Tibial artery (tissue), 4 donors: ENCODE measurements around the gene AKT2.

Experiments
- DNase-seq, 2 donors: peaks; one replicate each; pipeline ENCODE4 v3.0.0-alpha.2; 2019
- H3K27ac ChIP-seq, 2 donors: fragments of 200-600 bp; sonication (generic) in 1 of 2; 1 replicate in 1 of 2; 2 replicates in 1 of 2; pipeline ENCODE4 v1.5.1; 2018 to 2019; ENCODE audit warnings: mild to moderate bottlenecking in 1 of 2
- H3K27me3 ChIP-seq, 2 donors: fragments of 200-600 bp; sonication (generic) in 1 of 2; one replicate each; pipeline versions ENCODE4 v1.5.1 to v1.6.0; 2016 to 2019
- H3K36me3 ChIP-seq, 3 donors: fragments of 200-600 bp; sonication (generic) in 2 of 3; one replicate each; pipeline ENCODE4 v1.5.1; 2016 to 2019; ENCODE audit warnings: mild to moderate bottlenecking in 2 of 3
- H3K4me1 ChIP-seq, 4 donors: fragments of 200-600 bp; sonication (generic) in 2 of 4; 1 replicate in 3 of 4; 2 replicates in 1 of 4; pipeline ENCODE4 v1.5.1; 2016 to 2019
- H3K4me3 ChIP-seq, 2 donors: fragments of 200-600 bp; sonication (generic) in 1 of 2; 1 replicate in 1 of 2; 2 replicates in 1 of 2; pipeline ENCODE4 v1.5.1; 2018 to 2019; ENCODE audit warnings: mild to moderate bottlenecking in 2 of 2
- H3K9me3 ChIP-seq, 3 donors: fragments of 200-600 bp; sonication (generic) in 1 of 3; one replicate each; pipeline ENCODE4 v1.5.1; 2016 to 2019
- CTCF ChIP-seq, 2 experiments: fragments of 200-600 bp in 1 of 2; fragments of 450-650 bp in 1 of 2; IDR thresholded peaks; one replicate each; pipeline ENCODE4 v1.5.1; 2017 to 2019; ENCODE audit warnings: antibody characterized with exemption in 2 of 2, mild to moderate bottlenecking in 1 of 2, moderate library complexity in 1 of 2
- intact Hi-C: fragments of 100-400 bp; cut with DNase I; formaldehyde crosslinking; loops from one replicate; pipeline ENCODE4 v1.15.0; 2023; ENCODE audit warnings: low total_unique reads

The AKT2 gene

GRCh38 chr19:40261631-40262030 is 23.5 kb downstream of the AKT2 start:
- Histone ChIP-seq H3K27ac (no peak overlapping the region), H3K4me3 (no peak overlapping the region), H3K36me3 (peaks cover 15 to 40% (median 36%) of the 10 kb centered on the region in 3 donors), H3K4me1 (peaks cover 0 to 20% (median 13%) of the 10 kb centered on the region in 4 donors), H3K27me3 (no peaks in the 10 kb centered on the region), H3K9me3 (no peaks in the 10 kb centered on the region)
- TF ChIP-seq CTCF (IDR thresholded peaks at IDR 0.05) = no peak
- no peak for DNase-seq
- intact Hi-C loops = no loop called here

GRCh38 chr19:40257096-40257517 is 28.0 kb downstream of the AKT2 start:
- no peak for TF ChIP-seq CTCF (IDR thresholded peaks at IDR 0.05)
- Histone ChIP-seq H3K9me3 (no peaks in the 10 kb centered on the region), H3K27ac (no peak overlapping the region), H3K4me3 (no peak overlapping the region), H3K4me1 (peaks cover 0 to 16% (median 2%) of the 10 kb centered on the region in 4 donors), H3K27me3 (no peaks in the 10 kb centered on the region), H3K36me3 (peaks cover 30 to 51% (median 40%) of the 10 kb centered on the region in 3 donors)
- no peak for DNase-seq
- intact Hi-C loops = no loop called here

GRCh38 chr19:40256512-40256911 is 28.6 kb downstream of the AKT2 start:
- intact Hi-C loops = no loop called here
- TF ChIP-seq CTCF (IDR thresholded peaks at IDR 0.05) = no peak
- no peak overlapping the region for H3K27ac ChIP-seq

GRCh38 chr19:40255619-40256166 is 29.5 kb downstream of the AKT2 start:
- no peaks in the 10 kb centered on the region for H3K9me3 ChIP-seq

More at GRCh38 chr19:40256512-40256911, 28.6 kb downstream of the AKT2 start:
- no peak overlapping the region for H3K4me3 ChIP-seq
- H3K4me1 ChIP-seq = peaks cover 0 to 20% (median 2%) of the 10 kb centered on the region in 4 donors
- H3K27me3 ChIP-seq = no peaks in the 10 kb centered on the region
- H3K36me3 ChIP-seq = peaks cover 30 to 54% (median 40%) of the 10 kb centered on the region in 3 donors
- no peaks in the 10 kb centered on the region for H3K9me3 ChIP-seq
- DNase-seq = no peak

GRCh38 chr19:40254714-40255418 is 30.3 kb downstream of the AKT2 start:
- no peaks in the 10 kb centered on the region for H3K9me3 ChIP-seq
- H3K4me1 ChIP-seq = peaks cover 0 to 18% (median 2%) of the 10 kb centered on the region in 4 donors
- peaks cover 40 to 65% (median 40%) of the 10 kb centered on the region in 3 donors for H3K36me3 ChIP-seq
- H3K27ac ChIP-seq = no peak overlapping the region
- H3K4me3 ChIP-seq = no peak overlapping the region
- no peak for DNase-seq
- H3K27me3 ChIP-seq = no peaks in the 10 kb centered on the region
- TF ChIP-seq CTCF (IDR thresholded peaks at IDR 0.05) = no peak
- intact Hi-C loops = no loop called here

More at GRCh38 chr19:40255619-40256166, 29.5 kb downstream of the AKT2 start:
- Histone ChIP-seq H3K27me3 (no peaks in the 10 kb centered on the region), H3K4me3 (no peak overlapping the region), H3K27ac (no peak overlapping the region), H3K36me3 (peaks cover 37 to 57% (median 40%) of the 10 kb centered on the region in 3 donors), H3K4me1 (peaks cover 0 to 20% (median 2%) of the 10 kb centered on the region in 4 donors)
- intact Hi-C loops = no loop called here
- no peak for DNase-seq
- TF ChIP-seq CTCF (IDR thresholded peaks at IDR 0.05) = no peak
